CD4-positive, alpha-beta T cell treated with Interferon gamma for 1 hour (primary cell): ENCODE data around the gene NECTIN2.
"Not testable (repeated sequence)": the region's sequence is repeated elsewhere in the genome, so short reads cannot be mapped to it uniquely, and the experiment has no call there.

ENCODE experiments used
- DNase-seq: peaks from one replicate; pipeline ENCODE4 v3.0.0-alpha.2; 2020

NECTIN2 gene

GRCh38 chr19:44817725-44818465, 28.2 kb upstream of the NECTIN2 start:
- DNase-seq = no peak

GRCh38 chr19:44818466-44819031, 27.5 kb upstream of the NECTIN2 start:
- DNase-seq = no peak

- no peak for DNase-seq
Observed at GRCh38 chr19:44819246-44819832, 26.8 kb upstream of the NECTIN2 start.

- DNase-seq = no peak
Observed at GRCh38 chr19:44820648-44821609, 25.2 kb upstream of the NECTIN2 start.

GRCh38 chr19:44822177-44822576, 23.9 kb upstream of the NECTIN2 start:
- no peak for DNase-seq

GRCh38 chr19:44822670-44823372, 23.3 kb upstream of the NECTIN2 start:
- DNase-seq = no peak

- DNase-seq = no peak
Observed at GRCh38 chr19:44823373-44823698, 22.8 kb upstream of the NECTIN2 start.

GRCh38 chr19:44824761-44825160, 21.3 kb upstream of the NECTIN2 start:
- DNase-seq = no peak

- not testable (repeated sequence) for DNase-seq
Observed at GRCh38 chr19:44832875-44833274, 13.2 kb upstream of the NECTIN2 start.

GRCh38 chr19:44834399-44834798, 11.7 kb upstream of the NECTIN2 start:
- not testable (repeated sequence) for DNase-seq

- no peak for DNase-seq
Observed at GRCh38 chr19:44839276-44839675, 6.8 kb upstream of the NECTIN2 start.

GRCh38 chr19:44840811-44841210, 5.3 kb upstream of the NECTIN2 start:
- no peak for DNase-seq

- DNase-seq = no peak
Observed at GRCh38 chr19:44841231-44841630, 4.9 kb upstream of the NECTIN2 start.

GRCh38 chr19:44845286-44845611, 848 bp upstream of the NECTIN2 start:
- DNase-seq = no peak

GRCh38 chr19:44846455-44847143, 502 bp downstream of the NECTIN2 start:
- no peak for DNase-seq

- DNase-seq = no peak
Observed at GRCh38 chr19:44847144-44848035, 1.3 kb downstream of the NECTIN2 start.

GRCh38 chr19:44848036-44848811, 2.1 kb downstream of the NECTIN2 start:
- no peak for DNase-seq

- DNase-seq = no peak
Observed at GRCh38 chr19:44848812-44849447, 2.8 kb downstream of the NECTIN2 start.

GRCh38 chr19:44850641-44851109, 4.6 kb downstream of the NECTIN2 start:
- DNase-seq = no peak

- no peak for DNase-seq
Observed at GRCh38 chr19:44851427-44851826, 5.3 kb downstream of the NECTIN2 start.
